Measurements from ENCODE around the gene CNGA1.

Gene CNGA1

GRCh38 chr4:48047896-48048295 lies 31.4 kb upstream of the CNGA1 start:
- no peak overlapping the region for H3K4me3 ChIP-seq (ENCODE audit: low read depth, low read length)
- TF ChIP-seq CTCF (IDR thresholded peaks at IDR 0.05; ENCODE audit: low read depth, low read length, missing control alignments) = no peak
- no peak for DNase-seq (ENCODE audit: low read depth)

- H3K4me3 ChIP-seq (ENCODE audit: low read depth, low read length) = no peak overlapping the region
- DNase-seq (ENCODE audit: low read depth) = peak; percentile 80
- TF ChIP-seq CTCF (IDR thresholded peaks at IDR 0.05; ENCODE audit: low read depth, low read length, missing control alignments) = no peak
Measured at GRCh38 chr4:48047421-48047844, 31.0 kb upstream of the CNGA1 start.

GRCh38 chr4:48046059-48046458 lies 29.6 kb upstream of the CNGA1 start:
- DNase-seq (ENCODE audit: low read depth) = no peak
- H3K4me3 ChIP-seq (ENCODE audit: low read depth, low read length) = no peak overlapping the region
- TF ChIP-seq CTCF (IDR thresholded peaks at IDR 0.05; ENCODE audit: low read depth, low read length, missing control alignments) = no peak

GRCh38 chr4:48044298-48044697 lies 27.8 kb upstream of the CNGA1 start:
- H3K4me3 ChIP-seq (ENCODE audit: low read depth, low read length) = no peak overlapping the region
- DNase-seq (ENCODE audit: low read depth) = no peak
- TF ChIP-seq CTCF (IDR thresholded peaks at IDR 0.05; ENCODE audit: low read depth, low read length, missing control alignments) = no peak

- H3K4me3 ChIP-seq (ENCODE audit: low read depth, low read length) = no peak overlapping the region
- no peak for TF ChIP-seq CTCF (IDR thresholded peaks at IDR 0.05; ENCODE audit: low read depth, low read length, missing control alignments)
- DNase-seq (ENCODE audit: low read depth) = no peak
Measured at GRCh38 chr4:48043504-48043903, 27.0 kb upstream of the CNGA1 start.

- no peak overlapping the region for H3K4me3 ChIP-seq (ENCODE audit: low read depth, low read length)
- DNase-seq (ENCODE audit: low read depth) = no peak
- no peak for TF ChIP-seq CTCF (IDR thresholded peaks at IDR 0.05; ENCODE audit: low read depth, low read length, missing control alignments)
Measured at GRCh38 chr4:48042979-48043461, 26.5 kb upstream of the CNGA1 start.

GRCh38 chr4:48041535-48042137 lies 25.2 kb upstream of the CNGA1 start:
- no peak for DNase-seq (ENCODE audit: low read depth)
- H3K4me3 ChIP-seq (ENCODE audit: low read depth, low read length) = no peak overlapping the region
- no peak for TF ChIP-seq CTCF (IDR thresholded peaks at IDR 0.05; ENCODE audit: low read depth, low read length, missing control alignments)
